NCI-H2227 treated with DMSO at 0.1 percent for 48 hours (cell line): ENCODE data around the gene TMPRSS6.

Source experiments
- DNase-seq: peaks from one replicate; lab custom pipeline; 2025; lab: John Stamatoyannopoulos, UW

TMPRSS6 gene

DNA sequence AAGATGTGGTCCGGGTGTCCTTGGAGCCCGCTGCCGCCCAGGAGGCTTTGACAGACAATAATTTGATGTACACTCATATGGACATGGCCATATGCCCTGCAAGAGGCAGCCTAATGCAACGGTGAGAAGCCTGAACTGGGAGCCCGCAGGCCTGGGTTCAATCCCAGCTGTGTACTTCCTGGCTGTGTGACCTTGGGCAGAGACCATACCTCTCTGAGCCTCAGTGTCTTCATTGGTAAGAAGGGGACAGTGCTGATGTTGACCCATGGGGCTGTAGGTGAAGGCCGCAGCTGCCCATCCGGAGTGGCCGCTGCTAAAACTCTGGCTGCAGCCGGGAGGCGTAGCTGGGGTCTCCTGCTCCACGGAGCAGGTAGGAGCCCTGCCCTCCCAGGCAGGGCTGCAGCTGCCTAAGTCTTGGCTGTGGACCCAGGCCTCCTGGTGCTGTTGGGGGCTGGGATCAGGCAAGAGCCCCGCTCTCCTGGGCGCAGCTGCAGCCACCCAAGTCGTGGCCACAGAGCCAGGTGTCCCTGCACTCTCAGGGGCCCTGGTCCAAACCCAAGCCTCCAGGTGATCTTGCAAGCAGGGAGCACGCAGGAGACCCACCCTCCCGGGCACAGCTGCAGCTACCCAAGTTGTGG lies 31.3 kb upstream of the TMPRSS6 start:
- no peak for DNase-seq

DNA sequence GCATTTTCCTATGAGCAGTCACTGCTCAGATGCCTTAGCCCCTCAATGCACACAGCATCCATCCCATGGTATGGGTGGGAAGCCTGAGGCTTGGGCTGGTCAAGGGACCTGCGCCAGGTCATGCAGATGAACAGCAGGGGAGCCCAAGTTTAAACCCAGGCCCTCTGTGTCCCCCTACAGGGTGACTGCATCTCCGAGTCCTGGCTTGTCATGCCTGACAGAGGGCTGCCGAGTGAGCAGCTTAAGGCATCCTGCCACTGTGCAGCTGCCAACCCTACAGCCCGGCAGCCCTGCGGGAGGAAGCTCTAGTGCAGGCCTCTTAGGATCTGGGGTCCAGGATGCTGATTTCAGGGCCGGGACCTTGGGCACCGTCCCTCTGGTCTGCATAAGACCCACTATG lies 30.2 kb upstream of the TMPRSS6 start:
- no peak for DNase-seq

DNA sequence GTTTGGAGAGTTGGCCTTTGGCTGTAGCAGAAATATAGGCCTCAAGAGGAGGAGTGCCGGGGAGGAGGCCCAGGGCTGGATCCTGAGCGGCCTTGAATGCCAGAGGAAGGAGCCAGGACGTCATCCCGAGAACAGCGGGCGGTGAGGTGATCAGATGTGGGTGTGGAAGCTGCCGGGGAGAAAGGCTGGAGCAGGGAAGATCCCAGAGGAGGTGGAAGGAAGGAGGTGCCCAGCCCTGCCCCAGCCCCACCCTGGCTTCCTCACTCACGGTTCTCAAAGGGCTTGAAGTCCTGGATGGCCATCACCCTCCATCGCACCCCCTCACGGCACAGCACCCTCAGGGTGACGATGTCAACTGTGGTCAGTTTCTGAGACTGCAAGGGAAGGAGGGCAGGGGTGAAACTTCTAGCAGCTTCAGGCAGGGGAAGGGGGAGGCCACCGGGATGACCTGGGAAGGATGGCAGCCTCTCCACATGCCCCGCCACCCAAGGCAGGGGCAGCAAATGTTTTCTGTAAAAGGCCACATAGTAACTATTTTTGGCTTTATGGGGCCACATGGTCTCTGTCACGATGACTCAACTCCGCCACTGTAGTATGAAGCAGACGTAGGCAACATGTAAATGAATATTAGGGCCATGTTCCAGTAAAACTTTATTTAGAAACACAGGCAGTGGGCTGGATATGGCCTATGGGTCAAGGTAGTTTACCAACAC lies 29.5 kb upstream of the TMPRSS6 start:
- no peak for DNase-seq

DNA sequence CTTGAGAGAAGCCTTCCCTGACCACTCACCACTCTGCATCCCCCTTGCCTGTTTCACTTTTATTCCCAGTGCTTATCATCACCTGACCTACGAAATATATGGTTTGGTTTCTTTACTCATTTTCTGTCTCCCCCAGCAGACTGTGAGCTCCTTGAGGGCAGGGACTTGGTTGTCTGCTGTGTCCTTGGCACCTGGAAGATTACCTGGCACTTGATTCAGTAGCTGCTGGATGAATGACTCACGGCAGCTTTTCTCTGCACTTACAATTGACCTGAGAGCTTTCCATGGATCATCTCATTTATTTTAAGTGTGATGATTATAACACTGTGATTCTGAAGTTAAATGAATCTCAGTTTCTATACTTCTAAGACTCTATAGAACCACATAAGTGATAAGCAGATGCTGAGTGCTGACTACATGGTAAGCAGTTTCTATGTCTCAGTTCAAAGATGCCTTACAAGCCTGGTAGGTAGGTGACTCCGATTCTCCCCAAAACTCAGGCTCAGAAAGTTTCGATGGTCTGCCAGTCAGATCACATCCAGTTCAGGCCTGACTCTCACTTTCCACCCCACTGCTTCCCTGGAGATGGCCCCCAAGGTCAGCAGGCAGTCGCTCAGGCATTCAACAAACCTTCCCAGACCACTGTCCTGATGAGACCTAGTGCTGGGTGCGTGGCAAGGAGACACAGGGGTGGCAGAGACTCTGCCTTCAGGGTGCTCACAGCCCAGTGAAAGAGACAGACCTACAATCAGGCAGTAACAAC lies 28.6 kb upstream of the TMPRSS6 start:
- DNase-seq, result no peak

DNA sequence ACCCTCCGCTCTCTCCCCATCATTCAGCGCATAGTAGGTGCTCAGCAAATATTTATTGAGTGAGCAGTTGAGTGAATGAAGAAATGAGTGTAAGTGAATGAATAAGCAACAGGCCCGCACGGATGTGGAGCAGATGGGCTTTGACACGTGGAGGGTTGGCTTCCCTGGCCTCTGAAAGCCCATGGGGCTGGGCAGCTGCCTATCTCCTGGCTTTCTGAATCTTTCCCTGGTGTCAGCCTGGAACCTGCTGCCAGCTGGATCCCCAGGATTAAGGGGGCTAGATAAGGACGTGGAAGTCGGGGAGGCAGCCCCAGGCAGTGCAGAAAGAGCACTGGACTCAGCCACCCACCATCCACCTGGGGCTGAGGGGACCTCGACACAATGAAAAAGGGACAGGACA lies 27.6 kb upstream of the TMPRSS6 start:
- DNase-seq, result no peak

DNA sequence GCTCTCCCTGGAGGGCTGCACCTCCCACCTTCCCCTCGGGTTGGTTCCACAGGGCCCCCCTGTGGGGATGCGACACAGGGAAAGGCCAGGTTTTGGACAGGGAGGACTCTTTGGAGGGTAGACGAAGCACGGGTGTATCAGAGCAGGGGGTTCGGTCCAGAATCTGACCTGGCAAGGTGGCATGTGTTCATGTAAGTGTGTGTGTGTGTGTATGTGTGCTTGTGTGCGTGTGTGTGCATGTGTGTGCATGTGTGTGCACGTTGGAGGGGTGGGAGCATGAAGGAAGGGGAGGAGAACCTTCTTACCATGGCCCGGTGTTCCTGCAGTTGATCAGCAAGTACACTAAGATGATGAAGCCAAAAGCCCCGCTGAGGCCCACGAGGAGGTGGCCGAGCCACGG lies 25.5 kb upstream of the TMPRSS6 start:
- DNase-seq, result no peak

DNA sequence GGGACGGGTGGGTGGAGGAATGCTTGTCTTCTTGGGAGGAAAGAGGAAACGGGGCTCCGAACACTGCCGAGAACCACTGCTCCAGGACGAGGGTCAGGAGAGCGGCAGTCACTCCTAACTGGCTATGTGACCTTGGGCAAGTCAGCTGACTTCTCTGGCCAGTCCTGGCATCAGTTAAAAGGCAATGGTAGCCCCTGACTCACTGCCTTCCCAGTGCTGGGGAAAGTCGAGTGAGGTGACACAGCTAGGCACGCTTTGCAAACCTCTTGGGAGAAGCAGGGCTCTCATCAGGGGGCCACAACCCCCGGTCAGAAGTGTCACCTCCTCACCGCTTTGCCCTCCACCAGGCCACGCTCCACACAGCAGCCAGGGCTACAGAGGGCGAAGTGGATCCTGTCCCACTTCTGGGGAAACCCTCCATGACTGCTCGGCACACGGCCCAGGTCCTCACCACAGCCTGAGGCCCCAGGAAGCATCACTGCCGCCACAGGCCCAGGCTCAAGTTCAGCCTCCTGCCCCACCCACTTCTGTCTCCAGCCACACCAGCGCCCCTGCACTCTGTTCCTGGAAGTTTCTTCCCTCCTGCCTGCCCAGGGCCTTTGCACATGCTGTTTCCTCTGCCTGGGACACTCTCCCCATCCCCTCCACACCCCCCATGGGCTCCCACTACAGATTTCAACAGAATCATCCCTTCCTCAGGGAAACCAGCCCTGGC lies 23.9 kb upstream of the TMPRSS6 start:
- no peak for DNase-seq

DNA sequence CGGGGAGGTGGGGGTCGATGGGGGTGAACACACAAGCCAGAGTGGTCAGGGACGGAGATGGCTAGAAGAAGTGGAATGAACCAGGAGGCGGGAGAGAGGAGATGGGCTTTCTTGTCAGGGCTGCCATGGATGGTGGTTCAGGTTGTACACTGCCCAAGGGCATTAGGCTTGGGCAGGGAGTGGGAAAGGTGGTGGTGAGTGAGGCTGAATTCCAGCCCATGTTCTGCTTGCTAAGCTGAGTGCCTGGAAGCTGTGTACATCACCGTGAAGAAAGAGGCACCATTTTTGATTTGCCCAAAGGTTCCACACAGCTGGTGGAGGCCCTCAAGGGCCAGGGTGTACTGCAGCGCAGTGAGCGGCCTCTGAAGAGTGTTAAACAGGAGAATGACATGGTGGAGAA lies 23.3 kb upstream of the TMPRSS6 start:
- DNase-seq, result no peak

DNA sequence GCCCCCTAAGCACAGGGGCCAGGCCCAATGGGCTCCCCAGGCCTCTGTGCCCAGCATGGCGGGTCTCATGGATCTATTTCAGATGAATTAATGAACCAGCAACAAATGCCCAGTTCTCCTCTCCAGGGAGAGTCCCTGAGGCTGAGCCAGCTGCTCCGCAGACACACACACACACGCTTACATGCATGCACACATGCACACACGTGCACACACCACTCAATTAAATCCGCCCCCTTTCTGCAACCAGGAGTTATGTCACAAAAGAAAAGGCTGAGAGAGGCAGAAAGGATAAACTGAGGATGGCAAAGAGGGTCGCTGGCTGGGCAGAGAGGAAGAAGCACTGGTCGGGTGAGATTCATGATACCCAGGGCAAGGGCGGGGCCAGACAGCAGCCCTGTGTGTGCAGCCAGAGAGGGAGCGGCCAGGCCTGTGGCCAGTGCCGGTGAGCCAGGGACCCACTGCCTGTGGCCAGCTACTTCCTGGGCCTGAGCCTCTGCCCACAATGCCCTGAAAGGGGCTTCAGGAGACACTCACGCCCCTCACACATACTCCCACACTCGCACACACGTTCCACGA lies 20.4 kb upstream of the TMPRSS6 start:
- DNase-seq, result no peak

DNA sequence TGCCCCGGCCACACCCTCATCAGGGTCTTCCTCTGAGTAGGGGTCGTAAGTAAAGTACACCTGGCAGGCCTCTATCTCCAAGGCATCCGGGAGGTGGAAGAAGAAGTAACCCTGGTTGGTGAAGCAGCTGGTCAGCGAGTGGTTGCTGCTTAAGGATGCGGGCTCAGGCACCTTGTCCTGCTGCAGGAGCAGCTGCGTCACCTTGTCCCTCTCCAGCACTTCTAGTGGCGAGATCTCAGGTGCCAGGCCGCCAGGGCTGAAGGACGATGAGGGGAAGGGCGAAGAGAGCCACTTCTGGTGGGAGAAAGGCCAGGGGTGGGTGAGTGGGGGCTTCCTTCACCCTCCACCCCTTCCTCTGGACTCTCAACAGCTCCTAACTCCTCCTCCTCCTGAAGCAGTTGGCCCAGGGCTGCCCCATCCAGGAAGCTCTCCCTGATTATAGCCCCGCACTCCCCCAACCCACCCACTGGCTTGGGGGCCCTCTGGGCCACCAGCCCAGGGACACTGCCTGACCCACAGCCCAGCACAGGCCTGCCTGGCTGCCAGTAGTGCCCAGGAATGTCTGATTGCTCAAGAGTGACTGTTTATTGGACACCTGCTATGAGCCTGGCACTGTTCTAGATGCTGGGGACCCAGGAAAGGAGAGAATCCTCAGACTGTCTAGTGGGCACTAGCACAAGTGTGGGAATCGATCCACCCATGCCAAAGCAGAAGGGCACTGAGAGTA lies 19.2 kb upstream of the TMPRSS6 start:
- no peak for DNase-seq

DNA sequence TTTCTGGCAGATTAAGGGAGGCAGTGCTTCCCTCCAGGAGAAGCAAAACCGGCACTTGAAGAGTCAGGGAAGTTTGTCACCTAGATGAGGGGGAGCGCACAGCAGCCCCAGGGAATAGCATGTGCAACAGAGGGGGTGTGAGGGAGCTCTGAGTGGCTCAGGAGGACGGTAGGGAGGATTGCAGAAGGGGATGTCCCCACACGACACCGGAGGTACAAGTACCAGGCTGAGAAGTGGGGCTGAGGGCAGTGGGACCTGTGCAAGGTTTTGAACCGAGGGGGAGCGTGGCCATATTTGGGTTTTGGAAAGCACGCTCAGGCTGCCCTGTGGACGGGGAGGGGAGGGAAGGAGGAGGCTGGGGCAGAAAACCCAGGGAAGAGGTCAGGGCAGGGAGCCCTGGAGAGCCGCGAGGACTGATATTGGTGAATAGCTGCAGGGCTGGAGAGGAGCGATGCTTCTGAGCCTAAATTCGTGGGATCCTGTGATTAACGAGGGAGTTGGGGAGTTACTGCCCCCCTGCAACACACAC lies 17.9 kb upstream of the TMPRSS6 start:
- no peak for DNase-seq

DNA sequence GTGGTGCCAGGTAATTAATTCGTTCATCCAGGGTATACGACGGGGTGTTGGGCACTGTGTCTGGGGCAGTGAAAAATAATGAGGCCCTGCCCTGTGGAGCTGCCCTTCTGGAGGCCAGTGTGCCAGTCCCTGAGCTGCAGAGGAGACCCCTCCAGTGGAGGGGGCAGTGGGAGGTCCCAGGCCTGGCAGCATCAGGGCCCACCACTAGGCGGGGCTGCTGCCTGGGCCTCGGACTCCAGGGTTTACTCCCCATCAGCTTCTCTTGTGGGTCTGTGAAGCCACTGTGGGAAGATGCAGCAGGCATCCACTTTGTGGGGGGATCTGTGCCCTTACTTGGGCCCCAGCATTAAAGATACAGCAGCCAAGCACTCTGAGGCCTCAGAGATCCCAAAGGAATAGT lies 17.4 kb upstream of the TMPRSS6 start:
- no peak for DNase-seq

DNA sequence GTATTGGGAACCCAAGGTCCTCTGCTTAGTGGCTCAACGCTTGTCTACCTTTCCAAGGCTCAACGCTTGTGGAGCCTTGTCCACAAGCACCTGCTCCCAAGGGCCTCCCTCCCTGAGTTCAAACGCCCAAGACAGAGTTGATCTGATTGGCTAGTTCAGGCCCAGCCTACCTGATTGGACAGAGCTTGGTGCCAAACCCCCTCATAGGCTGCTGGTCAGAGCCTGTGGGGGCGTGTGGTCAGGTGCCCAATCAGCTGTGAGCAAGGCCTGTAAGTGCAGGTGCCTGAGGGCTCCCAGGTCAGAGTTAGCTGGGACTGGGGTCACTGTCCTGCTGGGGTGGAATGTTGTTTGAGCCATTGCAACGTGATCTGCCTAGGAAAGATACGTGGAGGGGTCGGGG lies 16.9 kb upstream of the TMPRSS6 start:
- DNase-seq, result no peak

DNA sequence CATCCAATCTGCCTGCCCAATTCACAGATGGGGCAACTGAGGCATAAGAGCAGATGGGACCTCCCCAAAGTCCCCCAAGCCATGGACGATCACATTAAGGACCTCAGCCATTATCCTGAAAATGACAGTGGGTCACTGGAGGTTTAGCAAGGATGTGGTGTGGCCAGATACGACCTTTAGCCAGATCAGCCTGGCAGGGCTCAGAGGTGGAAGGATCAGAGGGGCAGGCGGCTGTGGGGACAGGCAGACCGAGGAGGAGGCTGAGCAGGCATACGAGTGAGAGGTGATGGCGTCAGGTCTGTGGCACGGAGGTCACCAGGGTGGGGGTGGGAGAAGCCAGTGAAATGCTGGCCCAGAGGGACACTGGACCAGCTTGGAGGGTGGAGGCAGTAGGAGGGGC lies 14.1 kb upstream of the TMPRSS6 start:
- DNase-seq, result no peak

DNA sequence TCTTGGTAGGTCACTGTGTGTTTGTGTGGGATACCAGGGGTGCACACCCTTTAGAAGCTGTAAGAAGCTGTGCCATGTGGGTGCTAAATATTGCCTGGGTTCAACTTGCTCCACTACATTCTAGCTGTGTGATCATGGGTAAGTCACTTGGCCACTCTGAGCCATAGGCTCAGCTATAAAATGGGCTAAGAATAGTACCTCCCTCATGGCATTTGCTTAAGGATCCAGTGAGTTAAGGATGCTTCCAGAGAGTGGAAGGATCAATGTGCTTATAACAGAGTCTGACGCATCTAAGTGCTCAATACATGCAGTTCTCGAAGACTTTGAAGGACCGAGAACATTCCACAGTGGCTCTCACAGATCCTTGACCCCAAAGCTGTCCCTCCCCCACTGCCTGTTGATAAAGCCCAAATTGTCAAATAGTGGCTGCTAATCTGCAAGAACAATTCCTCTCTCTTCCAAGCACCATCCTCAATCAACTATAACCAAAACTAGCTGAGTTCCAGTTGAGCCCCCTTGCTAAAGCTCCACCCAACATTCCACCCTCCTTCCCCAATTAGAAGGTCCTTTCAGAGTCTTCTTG lies 13.2 kb upstream of the TMPRSS6 start:
- DNase-seq, result no peak

DNA sequence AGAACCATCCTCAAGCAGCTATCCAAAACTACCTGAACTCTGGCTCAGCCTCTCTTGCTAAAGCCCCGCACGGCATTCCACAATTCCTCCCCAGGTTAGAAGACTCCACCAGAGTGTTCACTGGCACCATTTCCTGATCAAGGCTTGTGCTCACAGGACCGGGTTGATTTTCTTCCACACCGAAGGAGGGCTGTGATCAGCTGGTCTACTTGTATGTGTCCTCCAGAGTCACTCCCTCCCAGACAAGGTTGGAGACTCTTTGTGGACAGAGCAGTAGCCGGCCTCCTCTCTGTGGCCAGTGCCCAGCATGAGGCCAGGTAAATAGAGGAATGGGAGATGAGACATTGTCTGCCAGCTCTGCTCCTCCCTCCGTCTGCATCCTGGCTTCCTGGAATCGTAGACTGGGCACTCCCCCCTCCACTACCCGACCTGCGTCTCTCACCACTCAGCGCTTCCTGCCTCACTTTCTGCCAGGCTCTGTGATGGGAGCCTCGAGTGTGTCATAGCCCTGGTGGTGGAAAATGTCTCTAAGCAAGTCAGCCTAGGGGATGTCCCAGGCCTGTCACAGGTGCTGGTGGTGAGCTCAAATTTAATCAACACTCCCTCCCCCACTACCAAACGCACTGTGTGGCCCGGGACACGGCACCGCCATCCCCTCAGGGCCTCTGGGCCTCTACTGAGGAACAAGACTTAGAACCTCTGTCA lies 12.5 kb upstream of the TMPRSS6 start:
- DNase-seq, result no peak

DNA sequence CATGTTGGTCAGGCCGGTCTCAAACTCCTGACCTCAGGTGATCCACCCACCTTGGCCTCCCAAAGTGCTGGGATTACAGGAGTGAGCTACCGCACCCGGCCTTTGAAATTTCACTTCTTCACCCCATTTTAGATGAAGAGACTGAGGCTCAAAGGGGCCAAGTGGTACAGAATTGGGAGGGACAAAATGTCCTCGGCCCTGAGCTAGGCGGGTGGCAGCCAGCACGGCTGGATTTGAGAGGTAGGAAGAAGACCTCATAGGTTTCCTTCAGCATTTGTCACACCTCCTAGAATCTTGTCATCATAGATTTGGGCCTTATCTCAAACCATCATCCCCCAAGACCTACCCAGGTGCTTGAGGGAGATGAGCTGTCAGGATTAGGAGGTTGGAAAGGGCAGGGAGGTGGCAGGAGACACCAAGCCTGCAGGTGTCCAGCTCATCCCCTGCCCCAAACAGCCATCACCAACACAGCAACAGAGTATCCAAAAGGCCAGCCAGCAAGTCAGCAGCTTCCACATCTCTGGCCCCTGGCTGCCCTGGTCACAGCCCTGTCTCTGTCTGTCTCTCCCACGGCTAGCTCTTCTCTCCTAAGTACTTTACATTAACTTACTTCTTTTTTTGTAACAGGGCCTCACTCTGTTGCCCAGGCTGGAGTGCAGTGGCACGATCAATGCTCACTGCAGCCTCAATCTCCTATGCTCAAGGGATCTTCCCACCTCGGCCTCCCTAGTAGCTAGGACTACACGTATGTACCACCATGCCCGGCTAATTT lies 11.2 kb upstream of the TMPRSS6 start:
- no peak for DNase-seq

DNA sequence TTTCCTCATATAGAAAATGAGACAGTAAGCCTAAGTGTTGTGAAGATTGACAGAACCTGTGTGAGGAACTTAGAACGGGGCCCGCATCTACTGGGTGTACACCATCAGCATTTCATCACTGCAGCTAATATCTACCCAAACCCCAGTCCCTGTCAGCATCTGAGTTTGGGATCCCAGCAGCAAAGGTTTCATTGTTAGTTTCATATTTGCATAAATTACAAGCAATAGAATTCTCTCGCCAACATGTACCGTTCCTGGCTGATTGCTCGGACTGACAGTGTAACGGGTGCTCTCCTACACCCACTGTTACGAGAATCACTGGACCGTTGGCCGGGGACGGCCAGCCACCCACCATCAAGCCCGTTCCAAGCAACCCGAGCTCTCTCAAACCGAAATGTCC lies 10.4 kb upstream of the TMPRSS6 start:
- DNase-seq, result no peak

DNA sequence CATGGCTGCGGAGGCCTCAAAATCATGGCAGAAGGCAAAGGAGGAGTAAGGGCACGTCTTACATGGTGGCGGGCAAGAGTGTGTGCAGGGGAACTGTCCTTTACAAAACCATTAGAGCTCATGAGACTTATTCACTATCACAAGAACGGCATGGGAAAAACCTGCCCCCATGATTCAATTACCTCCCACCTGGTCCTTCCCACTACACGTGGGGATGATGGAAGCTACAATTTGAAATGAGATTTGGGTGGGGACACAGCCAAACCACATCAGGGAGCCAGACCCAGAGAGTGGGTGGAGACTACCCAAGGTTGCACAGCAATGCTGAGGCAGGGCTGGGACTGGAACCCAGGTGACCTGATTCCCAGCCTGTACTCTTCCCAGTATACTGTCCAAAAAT lies 8.6 kb upstream of the TMPRSS6 start:
- DNase-seq, result no peak

DNA sequence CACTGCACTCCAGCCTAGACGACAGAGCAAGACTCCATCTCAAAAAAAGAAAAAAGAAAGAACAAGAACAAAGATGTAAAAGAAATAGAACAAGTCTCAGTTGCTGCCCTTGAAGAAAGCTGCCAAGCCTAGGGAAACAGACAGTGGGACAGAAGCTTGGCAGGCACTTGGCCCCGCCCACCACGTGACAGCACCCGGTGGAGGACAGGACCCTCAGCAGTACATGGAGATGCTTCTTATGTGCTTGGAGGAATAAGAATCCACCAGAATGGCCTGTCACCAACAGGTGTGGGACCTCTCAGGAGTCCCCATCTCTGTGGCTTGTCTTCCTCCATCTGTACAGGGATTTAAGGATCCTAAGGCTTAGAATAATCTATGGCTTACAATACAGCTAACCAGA lies 7.6 kb upstream of the TMPRSS6 start:
- DNase-seq, result no peak
